Right lobe of liver (tissue), 4 donors: Measurements from ENCODE around the gene CDYL.

ENCODE experiments used
- POLR2A ChIP-seq: fragments of 450-650 bp; IDR thresholded peaks from one replicate; pipeline ENCODE4 v1.6.1; 2017; ENCODE audit warnings: antibody characterized with exemption, mild to moderate bottlenecking
- TF ChIP-seq, protein P1 (sequence below), 4 donors: fragments of 200-600 bp in 3 of 4; fragments of 450-650 bp in 1 of 4; IDR thresholded peaks; one replicate each; pipeline versions ENCODE4 v1.5.1 to v1.8.0; 2016 to 2022; ENCODE audit warnings: antibody characterized with exemption in 4 of 4, mild to moderate bottlenecking in 2 of 4
- donor health status: DM: no; HTN: no; CAD: no.
- donor health status: DM: no; HTN: no; CAD: no.
- donor health status: DM: no; HTN: yes; CAD: no.

DNA sequence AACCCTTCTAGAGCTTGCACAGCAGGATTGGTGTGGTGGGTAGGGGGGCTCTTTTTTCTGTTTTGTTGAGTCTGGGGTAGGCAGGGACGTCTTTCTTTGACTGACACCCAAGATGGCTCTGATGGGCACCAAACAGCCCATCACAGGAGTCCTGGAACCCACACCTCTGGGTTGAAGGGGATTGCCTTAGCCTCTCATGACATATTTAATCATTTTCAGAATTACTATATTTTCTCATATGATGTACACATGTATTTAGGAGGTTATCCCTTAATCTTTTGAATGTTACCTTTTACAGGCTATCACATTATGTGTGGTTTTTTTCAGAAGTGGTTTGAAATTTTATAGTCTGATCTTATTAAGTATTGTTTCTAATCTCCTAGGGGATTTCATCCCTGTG is 163.0 kb downstream of the CDYL start:
- TF ChIP-seq, protein P1, sequence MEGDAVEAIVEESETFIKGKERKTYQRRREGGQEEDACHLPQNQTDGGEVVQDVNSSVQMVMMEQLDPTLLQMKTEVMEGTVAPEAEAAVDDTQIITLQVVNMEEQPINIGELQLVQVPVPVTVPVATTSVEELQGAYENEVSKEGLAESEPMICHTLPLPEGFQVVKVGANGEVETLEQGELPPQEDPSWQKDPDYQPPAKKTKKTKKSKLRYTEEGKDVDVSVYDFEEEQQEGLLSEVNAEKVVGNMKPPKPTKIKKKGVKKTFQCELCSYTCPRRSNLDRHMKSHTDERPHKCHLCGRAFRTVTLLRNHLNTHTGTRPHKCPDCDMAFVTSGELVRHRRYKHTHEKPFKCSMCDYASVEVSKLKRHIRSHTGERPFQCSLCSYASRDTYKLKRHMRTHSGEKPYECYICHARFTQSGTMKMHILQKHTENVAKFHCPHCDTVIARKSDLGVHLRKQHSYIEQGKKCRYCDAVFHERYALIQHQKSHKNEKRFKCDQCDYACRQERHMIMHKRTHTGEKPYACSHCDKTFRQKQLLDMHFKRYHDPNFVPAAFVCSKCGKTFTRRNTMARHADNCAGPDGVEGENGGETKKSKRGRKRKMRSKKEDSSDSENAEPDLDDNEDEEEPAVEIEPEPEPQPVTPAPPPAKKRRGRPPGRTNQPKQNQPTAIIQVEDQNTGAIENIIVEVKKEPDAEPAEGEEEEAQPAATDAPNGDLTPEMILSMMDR (IDR thresholded peaks at IDR 0.05), result no peak
- no peak for TF ChIP-seq POLR2A
